Endothelial cell of umbilical vein (primary cell): ENCODE data around the gene TSTD1. TPM values are rescaled to one million over a fixed set of nuclear protein-coding genes. Genes with fewer than 3 reads are reported as not detected.

Source experiments
- BruUV-seq: library from RNA; stranded (reverse); fragments of 400-500 nt; replicated peaks from 2 replicates; lab custom pipeline; 2021; lab: Mats Ljungman, UMichigan
- CTCF ChIA-PET: fragments of 300-600, 350-600 bp; sonication (Branson Sonifier 250); formaldehyde crosslinking; loops from one replicate; lab custom pipeline; 2021; ENCODE audit warnings: antibody characterized with exemption, inconsistent platforms; lab: Charles Lee
- POLR2A ChIA-PET: fragments of 300-600, 350-600 bp; sonication (Branson Sonifier 250); formaldehyde crosslinking; loops from one replicate; lab custom pipeline; 2021; ENCODE audit warnings: antibody characterized with exemption, inconsistent platforms; lab: Charles Lee
- DNase-seq: peaks from one replicate; pipeline ENCODE4 v3.0.0-alpha.2; 2011; ENCODE audit warnings: low read depth, low spot score
- FAIRE-seq: peaks from 2 replicates; lab custom pipeline; 2011; peaks lifted over from hg19 to GRCh38; lab: Jason Lieb, UNC
- H2AFZ ChIP-seq: 2 replicates; pipeline ENCODE4 v1.6.0; 2012; ENCODE audit warnings: low read depth, low read length, control low read depth, inconsistent platforms
- H3K27ac ChIP-seq: 2 replicates; pipeline ENCODE4 v1.5.1; 2011; ENCODE audit warnings: low read depth, mild to moderate bottlenecking, control low read depth, low read length, moderate library complexity; ENCODE audit not compliant: insufficient read depth
- H3K27me3 ChIP-seq, 2 experiments: 2 replicates each; pipeline versions ENCODE4 v1.6.0 to v1.6.1; 2011; ENCODE audit warnings: low read length in 2 of 2, mixed read lengths in 1 of 2; ENCODE audit not compliant: control insufficient read depth in 2 of 2, insufficient read depth in 2 of 2
- H3K36me3 ChIP-seq, 2 experiments: 2 replicates in 1 of 2; 3 replicates in 1 of 2; pipeline ENCODE4 v1.5.1; 2011; ENCODE audit warnings: low read length in 2 of 2, mild to moderate bottlenecking in 1 of 2, moderate library complexity in 1 of 2; ENCODE audit not compliant: control insufficient read depth in 2 of 2, insufficient read depth in 2 of 2; ENCODE audit errors: extremely low read depth in 1 of 2
- H3K4me1 ChIP-seq: 3 replicates; pipeline ENCODE4 v1.5.1; 2011; ENCODE audit warnings: mild to moderate bottlenecking, low read length; ENCODE audit not compliant: control insufficient read depth, insufficient read depth; ENCODE audit errors: extremely low read depth
- H3K4me2 ChIP-seq: 2 replicates; pipeline ENCODE4 v1.6.1; 2011; ENCODE audit warnings: low read length, control low read depth, mixed read lengths; ENCODE audit not compliant: insufficient read depth
- H3K4me3 ChIP-seq, 3 experiments: fragments of 200-600 bp in 1 of 3; sonication (generic), shearing (Covaris generic) in 1 of 3; replicated peaks in 1 of 3; 2 replicates each; pipeline ENCODE4 v1.5.1; 2011 to 2016; ENCODE audit warnings: control low read depth in 3 of 3, low read length in 3 of 3, mild to moderate bottlenecking in 2 of 3, inconsistent platforms in 1 of 3, low read depth in 1 of 3, moderate library complexity in 1 of 3; ENCODE audit not compliant: insufficient read depth in 1 of 3
- H3K79me2 ChIP-seq: 2 replicates; pipeline ENCODE4 v1.6.0; 2012; ENCODE audit warnings: low read length, inconsistent platforms; ENCODE audit not compliant: control insufficient read depth, insufficient read depth
- H3K9ac ChIP-seq: replicated peaks from 2 replicates; pipeline ENCODE3; 2011; ENCODE audit warnings: low read length, control low read depth; ENCODE audit not compliant: insufficient read depth; ENCODE audit errors: extremely low read depth
- H3K9me1 ChIP-seq: replicated peaks from 3 replicates; pipeline ENCODE4 v1.6.0; 2011; ENCODE audit warnings: mild to moderate bottlenecking, low read length; ENCODE audit not compliant: control insufficient read depth, insufficient read depth; ENCODE audit errors: extremely low read depth
- H3K9me3 ChIP-seq: replicated peaks from 2 replicates; pipeline ENCODE4 v1.5.1; 2012; ENCODE audit warnings: low read length, inconsistent platforms; ENCODE audit not compliant: control insufficient read depth, insufficient read depth
- H4K20me1 ChIP-seq: replicated peaks from 2 replicates; pipeline ENCODE3; 2011; ENCODE audit warnings: mild to moderate bottlenecking, low read length; ENCODE audit not compliant: control insufficient read depth, insufficient read depth; ENCODE audit errors: extremely low read depth
- EZH2 ChIP-seq: IDR thresholded peaks from 2 replicates; pipeline ENCODE4 v1.6.1; 2012; ENCODE audit warnings: borderline replicate concordance, low read depth, mild to moderate bottlenecking, moderate library complexity, low read length, inconsistent platforms; ENCODE audit not compliant: severe bottlenecking
- FOS ChIP-seq: IDR thresholded peaks from 2 replicates; pipeline ENCODE4 v1.6.1; 2011; ENCODE audit warnings: mild to moderate bottlenecking, low read length, moderate library complexity, borderline replicate concordance; ENCODE audit not compliant: insufficient read depth
- GATA2 ChIP-seq: IDR thresholded peaks from 2 replicates; pipeline ENCODE4 v1.7.0; 2011; ENCODE audit warnings: low read depth, mild to moderate bottlenecking, moderate library complexity, mixed read lengths, low read length; ENCODE audit not compliant: insufficient read length, insufficient read depth
- JUN ChIP-seq: IDR thresholded peaks from 2 replicates; pipeline ENCODE4 v1.6.1; 2011; ENCODE audit warnings: borderline replicate concordance, low read depth; ENCODE audit not compliant: insufficient read length, insufficient read depth
- MAX ChIP-seq: IDR thresholded peaks from 2 replicates; pipeline ENCODE4 v1.6.1; 2011; ENCODE audit not compliant: insufficient read depth, insufficient read length
- MYC ChIP-seq: IDR thresholded peaks from one replicate; pipeline ENCODE4 v1.6.1; 2011; ENCODE audit warnings: mild to moderate bottlenecking, low read depth, low read length
- POLR2A ChIP-seq: IDR thresholded peaks from 2 replicates; pipeline ENCODE4 v1.6.1; 2012; ENCODE audit warnings: low read depth, mild to moderate bottlenecking, control low read depth, low read length
- POLR2AphosphoS5 ChIP-seq: IDR thresholded peaks from 2 replicates; pipeline ENCODE4 v1.6.1; 2012; ENCODE audit warnings: low read depth, mild to moderate bottlenecking, control low read depth, low read length, moderate library complexity; ENCODE audit not compliant: insufficient read depth
- dilution Hi-C: fragments of 300-500 bp; cut with MboI; formaldehyde crosslinking; loops from one replicate; pipeline ENCODE4 v1.15.0; 2019; ENCODE audit warnings: low sequenced_read_pairs; ENCODE audit not compliant: extremely low pct_ligation_motif_present
- intact Hi-C: fragments of 100-400 bp; cut with micrococcal nuclease; formaldehyde crosslinking; loops from one replicate; pipeline ENCODE4 v1.10.0; 2022
- polyA plus RNA-seq, 4 experiments: library from polyadenylated mRNA; depleted of rRNA in 3 of 4; stranded (reverse) in 3 of 4; unstranded in 1 of 4; fragments of >200 nt; gene quantifications; 2 replicates each; pipeline versions ENCODE4 v1.2.1 to v1.2.3, GENCODE V29; 2011 to 2012; ENCODE audit warnings: missing spikeins in 1 of 4
- total RNA-seq: library from RNA; stranded (reverse); gene quantifications from 2 replicates; pipeline ENCODE4 v1.2.3, GENCODE V29; 2021
- TF ChIP-seq, protein P1 (sequence below), 2 donors: IDR thresholded peaks; 1 replicate in 1 of 2; 2 replicates in 1 of 2; pipeline ENCODE4 v1.5.1; 2011; ENCODE audit warnings: low read length in 2 of 2, mild to moderate bottlenecking in 2 of 2, moderate library complexity in 2 of 2, control low read depth in 1 of 2, inconsistent platforms in 1 of 2, low read depth in 1 of 2; ENCODE audit not compliant: insufficient read depth in 1 of 2; ENCODE audit errors: extremely low read depth in 1 of 2

TSTD1 gene
- total and polyA plus RNA-seq, 2 donors (not counting 3 experiments of a cell fraction or from before 2014, with no cell fraction given) = 8.9 to 39.1 TPM

DNA sequence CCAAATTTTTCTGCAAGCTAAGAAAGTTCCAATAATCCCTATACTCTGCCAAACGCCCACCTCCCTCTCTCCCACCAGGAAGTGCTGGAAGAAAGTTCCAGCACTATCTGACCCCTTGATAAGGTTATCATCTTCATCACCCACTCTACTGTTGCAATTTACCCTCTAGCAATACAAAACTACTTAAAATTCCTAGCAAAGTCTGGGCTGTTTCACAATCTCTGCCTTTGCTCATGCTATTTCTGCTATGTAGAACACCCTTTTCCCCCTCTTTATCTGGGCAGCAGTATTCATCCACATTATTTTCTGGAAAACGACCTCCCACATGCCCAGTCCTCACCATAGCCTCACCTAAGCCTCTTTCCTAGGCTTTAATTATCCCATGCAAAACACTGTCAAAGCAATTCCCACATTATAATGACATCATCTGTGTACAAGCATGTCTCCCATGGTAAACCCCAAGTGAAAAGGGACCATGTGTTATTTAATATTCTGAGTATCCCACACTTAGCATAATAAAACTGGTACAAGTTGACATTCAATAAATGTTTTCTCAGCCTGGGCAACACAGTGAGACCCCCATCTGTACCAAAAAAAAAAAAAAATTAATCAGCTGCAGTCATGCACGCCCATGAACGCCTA is 29.8 kb downstream of the TSTD1 start:
- DNase-seq (no peak), FAIRE-seq (no peak)
- H3K36me3 ChIP-seq = no peaks in the 10 kb centered on the region
- no peak overlapping the region for H3K27ac ChIP-seq
- intact Hi-C loops (no loop called here), dilution Hi-C loops (no loop called here)
- no peak overlapping the region for H2AFZ ChIP-seq
- H3K4me1 ChIP-seq = peaks cover 18% of the 10 kb centered on the region
- ChIA-PET POLR2A (no interaction called here), CTCF (interaction anchor here (0.5 to 3.9 kb wide), 3 partner anchors 11 to 124 kb away, joined by 3 to 25 read pairs (median 3); partner anchors contain the start of gene DEDD)
- H3K9ac ChIP-seq = no peak overlapping the region
- no peak overlapping the region for H3K4me2 ChIP-seq
- H4K20me1 ChIP-seq = no peaks in the 10 kb centered on the region
- no peaks in the 10 kb centered on the region for H3K27me3 ChIP-seq
- no peaks in the 10 kb centered on the region for H3K9me1 ChIP-seq
- TF ChIP-seq FOS (no peak), MYC (no peak), EZH2 (no peak), POLR2A (no peak), MAX (no peak), POLR2AphosphoS5 (no peak), GATA2 (no peak), JUN (no peak)
- TF ChIP-seq, protein P1, sequence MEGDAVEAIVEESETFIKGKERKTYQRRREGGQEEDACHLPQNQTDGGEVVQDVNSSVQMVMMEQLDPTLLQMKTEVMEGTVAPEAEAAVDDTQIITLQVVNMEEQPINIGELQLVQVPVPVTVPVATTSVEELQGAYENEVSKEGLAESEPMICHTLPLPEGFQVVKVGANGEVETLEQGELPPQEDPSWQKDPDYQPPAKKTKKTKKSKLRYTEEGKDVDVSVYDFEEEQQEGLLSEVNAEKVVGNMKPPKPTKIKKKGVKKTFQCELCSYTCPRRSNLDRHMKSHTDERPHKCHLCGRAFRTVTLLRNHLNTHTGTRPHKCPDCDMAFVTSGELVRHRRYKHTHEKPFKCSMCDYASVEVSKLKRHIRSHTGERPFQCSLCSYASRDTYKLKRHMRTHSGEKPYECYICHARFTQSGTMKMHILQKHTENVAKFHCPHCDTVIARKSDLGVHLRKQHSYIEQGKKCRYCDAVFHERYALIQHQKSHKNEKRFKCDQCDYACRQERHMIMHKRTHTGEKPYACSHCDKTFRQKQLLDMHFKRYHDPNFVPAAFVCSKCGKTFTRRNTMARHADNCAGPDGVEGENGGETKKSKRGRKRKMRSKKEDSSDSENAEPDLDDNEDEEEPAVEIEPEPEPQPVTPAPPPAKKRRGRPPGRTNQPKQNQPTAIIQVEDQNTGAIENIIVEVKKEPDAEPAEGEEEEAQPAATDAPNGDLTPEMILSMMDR (IDR thresholded peaks at IDR 0.05; ENCODE audit: extremely low read depth in 1 of 2, insufficient read depth in 1 of 2, low read depth in 1 of 2, low read length in 2 of 2) = no peak
- H3K9me3 ChIP-seq = no peaks in the 10 kb centered on the region
- peaks cover 30% of the 10 kb centered on the region for H3K79me2 ChIP-seq
- H3K4me3 ChIP-seq = no peak overlapping the region
- BruUV-seq = no TSS peak
